ENCODE measurements around the gene VWA8.
A peak's percentile ranks its signal among the peaks of the same experiment; 100 is the strongest.
"Not testable (repeated sequence)": the region's sequence is repeated elsewhere in the genome, so short reads cannot be mapped to it uniquely, and the experiment has no call there.

VWA8 gene

DNA sequence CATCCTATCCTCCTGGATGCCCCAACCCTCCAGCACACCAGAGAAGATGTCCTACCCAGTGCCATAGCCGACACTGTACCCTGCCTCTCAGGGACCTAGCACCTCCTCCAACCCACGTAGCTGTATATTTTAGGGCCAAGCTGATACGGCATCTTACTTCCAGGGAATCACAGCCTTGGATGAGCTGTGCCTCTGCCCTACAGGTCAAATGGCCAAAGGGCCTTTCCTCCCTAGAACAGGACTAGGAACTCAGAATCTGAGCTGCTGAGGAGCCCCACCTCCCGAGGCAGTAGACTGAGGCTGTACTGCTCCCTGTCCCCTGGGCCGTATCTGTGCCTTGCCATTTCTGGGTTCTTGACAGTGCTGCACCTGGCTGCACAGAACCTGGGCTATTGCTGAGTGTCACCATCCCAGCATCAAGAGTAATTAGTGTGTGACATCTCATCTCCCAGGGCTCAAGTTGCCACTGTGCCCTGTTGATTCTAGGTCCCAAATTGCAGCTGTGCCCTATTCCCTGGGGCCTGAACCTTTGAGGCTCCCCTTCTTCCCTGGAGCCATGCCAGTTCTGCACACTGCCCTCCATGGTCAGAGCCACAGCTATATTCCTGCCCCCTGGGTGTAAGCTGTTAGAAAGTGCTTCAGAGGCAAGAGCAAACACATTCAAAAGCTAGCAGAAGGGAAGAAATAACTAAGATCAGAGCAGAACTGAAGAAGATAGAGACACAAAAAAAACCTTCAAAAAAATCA lies 41.0 kb downstream of the VWA8 start:
- DNase-seq: no peak

DNA sequence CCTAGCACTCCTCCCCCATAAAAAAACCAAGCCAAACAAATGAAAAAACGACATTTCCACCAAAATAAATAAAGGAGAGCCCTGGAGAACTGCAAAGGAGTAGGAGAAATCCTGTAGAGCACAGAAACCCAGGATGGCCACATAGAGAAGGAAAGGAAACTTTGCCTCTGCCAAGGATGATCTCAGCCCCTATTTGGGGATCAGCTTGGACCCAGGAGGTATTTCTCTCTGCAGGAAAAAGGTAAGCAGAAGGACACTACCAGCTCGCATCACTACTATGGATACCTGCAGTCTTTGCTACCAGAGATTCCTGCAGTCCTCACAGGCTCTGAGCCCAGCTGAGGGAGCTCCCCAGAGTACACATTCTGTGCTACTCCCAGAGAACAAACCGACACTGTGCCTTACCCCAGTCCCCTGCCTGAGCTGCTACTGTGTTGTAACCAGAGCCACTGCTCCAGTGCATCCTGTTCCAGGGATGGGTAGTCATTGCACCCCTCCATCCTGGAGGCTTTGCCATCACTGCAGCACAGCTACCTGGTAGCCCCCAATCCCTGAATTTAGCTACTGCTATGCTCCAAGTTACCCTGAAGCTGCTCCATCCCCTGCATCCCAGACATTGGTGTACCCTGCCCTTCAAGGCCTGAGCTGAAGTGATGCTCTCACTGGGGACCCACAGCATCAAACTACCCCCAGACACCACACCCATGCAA lies 41.7 kb downstream of the VWA8 start:
- DNase-seq: no peak

GRCh38 chr13:41917641-41918040 lies 43.3 kb downstream of the VWA8 start:
- DNase-seq: no peak

GRCh38 chr13:41916173-41916954 lies 44.5 kb downstream of the VWA8 start:
- DNase-seq: no peak

DNA sequence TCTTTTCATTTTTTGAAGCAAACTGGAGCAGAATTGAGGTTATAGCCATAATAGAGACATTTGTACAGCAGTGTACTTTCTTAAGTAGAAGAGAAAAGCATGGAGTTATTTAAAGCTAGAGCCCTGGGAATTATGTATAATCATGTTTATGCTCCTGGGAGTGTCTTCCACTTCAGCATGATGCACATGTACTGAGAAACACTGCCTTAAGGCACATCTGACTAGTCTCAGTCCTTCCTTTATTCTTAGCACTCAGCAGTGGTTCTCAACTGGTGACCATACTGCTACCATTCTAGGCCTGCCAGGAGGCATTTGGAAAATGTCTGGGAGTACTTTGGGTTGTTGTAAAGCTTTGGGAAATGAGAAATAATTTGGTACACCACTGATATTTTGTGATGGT lies 45.8 kb downstream of the VWA8 start:
- no peak for DNase-seq

- no peak for DNase-seq
Observed at GRCh38 chr13:41914552-41914951, 46.4 kb downstream of the VWA8 start.

GRCh38 chr13:41909506-41909905 lies 51.4 kb downstream of the VWA8 start:
- no peak for DNase-seq

- DNase-seq: no peak
Observed at GRCh38 chr13:41905600-41906254, 55.2 kb downstream of the VWA8 start.

DNA sequence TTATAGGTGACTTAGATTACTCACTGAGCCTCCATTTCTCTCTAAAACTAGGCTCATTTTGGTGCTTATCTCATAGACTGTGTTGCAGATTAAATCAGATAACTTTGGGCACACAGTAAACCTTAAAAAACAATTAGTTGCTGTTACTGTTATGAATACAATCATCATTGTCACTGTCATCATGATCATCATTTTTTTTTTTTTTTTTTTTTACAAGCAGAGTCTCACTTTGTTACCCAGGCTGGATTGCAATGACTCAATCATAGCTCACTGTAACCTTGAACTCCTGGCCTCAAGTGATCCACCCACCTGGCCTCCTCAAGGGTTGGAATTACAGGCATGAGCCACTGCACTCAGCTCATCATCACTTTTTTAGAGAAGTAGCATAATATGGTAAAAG lies 60.0 kb downstream of the VWA8 start:
- DNase-seq: no peak

- not testable (repeated sequence) for DNase-seq
Observed at GRCh38 chr13:41898411-41898810, 62.5 kb downstream of the VWA8 start.

- no peak for DNase-seq
Observed at GRCh38 chr13:41897126-41897525, 63.8 kb downstream of the VWA8 start.

- no peak for DNase-seq
Observed at GRCh38 chr13:41895478-41895877, 65.4 kb downstream of the VWA8 start.

- no peak for DNase-seq
Observed at GRCh38 chr13:41891119-41891518, 69.8 kb downstream of the VWA8 start.

DNA sequence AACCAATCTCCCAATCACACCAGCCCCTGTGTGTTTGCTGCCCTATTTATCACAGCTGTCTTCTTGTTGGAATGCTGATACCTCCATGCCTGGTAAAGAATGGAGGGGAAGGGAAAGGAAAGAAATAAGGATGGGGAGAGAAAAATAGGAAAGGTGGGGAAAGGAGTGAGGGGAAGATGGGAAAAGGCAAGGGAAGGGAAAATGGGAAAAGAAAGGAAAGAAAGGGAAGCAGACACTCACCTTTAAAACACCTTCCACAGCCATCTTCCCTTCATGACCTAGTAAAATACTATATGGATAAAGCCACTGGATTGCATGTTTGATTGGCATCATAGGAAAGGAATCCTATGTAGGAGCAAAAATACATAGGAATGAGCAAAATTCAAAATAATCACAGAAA lies 77.8 kb downstream of the VWA8 start:
- no peak for DNase-seq

DNA sequence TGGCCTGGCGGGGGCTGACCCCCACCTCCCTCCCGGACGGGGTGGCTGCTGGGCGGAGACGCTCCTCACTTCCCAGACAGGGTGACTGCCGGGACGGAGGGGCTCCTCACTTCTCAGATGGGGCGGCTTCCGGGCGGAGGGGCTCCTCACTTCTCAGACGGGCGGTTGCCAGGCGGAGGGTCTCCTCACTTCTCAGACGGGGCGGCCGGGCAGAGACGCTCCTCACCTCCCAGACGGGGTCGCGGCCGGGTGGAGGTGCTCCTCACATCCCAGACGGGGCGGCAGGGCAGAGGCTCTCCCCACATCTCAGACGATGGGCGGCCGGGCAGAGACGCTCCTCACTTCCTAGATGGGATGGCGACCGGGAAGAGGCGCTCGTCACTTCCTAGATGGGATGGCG lies 79.0 kb downstream of the VWA8 start:
- DNase-seq: not testable (repeated sequence)

DNA sequence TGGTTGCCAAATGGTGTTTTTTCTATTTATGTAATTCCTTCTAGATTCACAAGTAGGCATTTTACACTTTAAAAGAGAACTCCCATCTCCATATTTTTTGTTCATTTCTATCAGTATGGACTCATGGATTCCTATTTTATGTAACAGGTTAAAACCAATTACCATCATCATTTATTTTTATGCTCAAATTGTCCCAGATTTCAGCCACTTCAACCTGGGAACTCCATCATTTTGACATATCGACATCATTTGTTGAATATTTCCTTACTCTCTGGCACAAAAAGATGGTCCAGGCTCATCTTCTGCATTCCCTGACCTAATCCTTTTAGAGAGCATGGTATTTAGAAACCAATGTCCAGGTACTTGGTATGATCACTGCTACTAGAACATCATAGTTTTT lies 79.9 kb downstream of the VWA8 start:
- DNase-seq: no peak

- peak; percentile 24 for DNase-seq
Observed at GRCh38 chr13:41864658-41865057, 96.3 kb downstream of the VWA8 start.

GRCh38 chr13:41862659-41863058 lies 98.2 kb downstream of the VWA8 start:
- not testable (repeated sequence) for DNase-seq

GRCh38 chr13:41859565-41859964 lies 101.3 kb downstream of the VWA8 start:
- no peak for DNase-seq

DNA sequence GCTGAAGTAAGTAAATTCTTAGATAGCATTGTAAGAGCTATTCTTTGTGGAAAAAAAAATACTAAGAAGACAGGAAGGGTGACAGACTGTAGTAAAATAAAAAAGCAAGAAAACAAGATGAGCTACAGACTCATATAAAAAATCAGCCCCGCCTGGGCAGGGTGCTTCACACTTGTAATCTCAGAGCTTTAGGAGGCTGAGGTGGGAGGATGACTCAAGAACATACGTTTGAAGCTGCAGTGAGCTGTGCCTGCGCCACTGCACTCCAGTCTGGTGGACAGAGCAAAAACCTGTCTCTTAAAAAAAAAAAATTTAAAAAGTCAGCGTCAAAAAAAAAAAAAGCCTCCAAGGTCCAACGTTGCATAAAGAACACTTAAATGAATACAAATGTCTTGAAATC lies 102.1 kb downstream of the VWA8 start:
- DNase-seq: no peak

DNA sequence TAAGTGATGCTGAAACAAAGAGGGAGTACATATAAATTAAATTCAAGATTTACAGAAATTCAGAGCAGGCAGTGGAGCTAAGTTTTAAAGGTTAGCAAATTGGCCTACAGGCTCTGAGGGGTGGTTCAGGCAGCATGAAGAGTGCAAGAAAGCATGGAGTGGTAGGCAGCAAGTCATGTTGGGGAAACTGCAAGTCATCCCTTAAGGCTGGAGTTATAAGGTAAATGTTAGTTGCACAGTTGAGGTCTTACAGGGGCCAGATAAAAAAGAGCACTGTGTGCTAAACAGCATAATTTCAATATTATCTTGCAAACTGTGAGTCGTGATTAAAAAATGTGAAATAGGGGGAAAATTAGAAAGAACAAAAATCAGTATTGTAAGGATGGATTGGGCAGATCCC lies 106.2 kb downstream of the VWA8 start:
- no peak for DNase-seq

DNA sequence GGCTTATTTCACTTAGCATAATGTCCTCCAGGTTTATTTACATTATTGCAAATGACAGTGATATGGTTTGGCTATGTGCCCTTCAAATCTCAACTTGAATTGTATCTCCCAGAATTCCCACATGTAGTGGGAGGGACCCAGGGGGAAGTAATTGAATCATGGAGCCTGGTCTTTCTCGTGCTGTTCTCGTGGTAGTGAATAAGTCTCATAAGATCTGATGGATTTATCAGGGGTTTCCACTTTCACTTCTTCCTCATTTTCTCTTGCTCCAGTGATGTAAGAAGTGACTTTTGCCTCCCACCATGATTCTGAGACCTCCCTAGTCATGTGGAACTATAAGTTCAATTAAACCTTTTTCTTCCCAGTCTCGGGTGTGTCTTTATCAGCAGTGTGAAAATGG lies 109.6 kb downstream of the VWA8 start:
- DNase-seq: no peak
